Upper lobe of right lung (tissue), 1 donor: ENCODE data around the gene ZEB2. TPM values are rescaled to one million over a fixed set of nuclear protein-coding genes. Genes with fewer than 3 reads are reported as not detected.
A peak's percentile ranks its signal among the peaks of the same experiment; 100 is the strongest.

Source experiments
- ATAC-seq: fragments of 200-7000 bp; cut with Tn5 transposase; one replicate; pipeline ENCODE4 v1.9.1; 2020; ENCODE audit warnings: mild to moderate bottlenecking, moderate library complexity
- DNase-seq: peaks from one replicate; pipeline ENCODE4 v3.0.0-alpha.2; 2020
- H3K27ac ChIP-seq: fragments of 200-600 bp; one replicate; pipeline ENCODE4 v1.8.0; 2022
- H3K27me3 ChIP-seq: fragments of 200-600 bp; one replicate; pipeline ENCODE4 v1.8.0; 2022; ENCODE audit warnings: mild to moderate bottlenecking
- H3K36me3 ChIP-seq: fragments of 200-600 bp; one replicate; pipeline ENCODE4 v1.8.0; 2022
- H3K4me1 ChIP-seq: fragments of 200-600 bp; one replicate; pipeline ENCODE4 v1.8.0; 2022
- H3K4me3 ChIP-seq: fragments of 200-600 bp; one replicate; pipeline ENCODE4 v1.8.0; 2022; ENCODE audit warnings: mild to moderate bottlenecking
- H3K9me3 ChIP-seq: fragments of 200-600 bp; one replicate; pipeline ENCODE4 v1.8.0; 2022
- CTCF ChIP-seq: fragments of 200-600 bp; IDR thresholded peaks from one replicate; pipeline ENCODE4 v1.8.0; 2022; ENCODE audit warnings: antibody characterized with exemption
- intact Hi-C: fragments of 100-400 bp; cut with DNase I; formaldehyde crosslinking; loops from one replicate; pipeline ENCODE4 v1.11.0; 2022
- total RNA-seq: library from RNA; stranded (reverse); fragmentation: NEBNext Ultra II Directional; extraction: Animal tissue kit (Norgen Biotek cat#: 25700); gene quantifications from one replicate; pipeline ENCODE4 v1.2.1, GENCODE V29; 2021
- donor health status: DM: no; HTN: yes; CAD: no; lungs with severe emphysema.

ZEB2 gene
- total RNA-seq, 1 donor from 2014 or later = 178 TPM

- DNase-seq (no peak), ATAC-seq (no peak)
- Histone ChIP-seq H3K27ac (peak overlapping the region; percentile 97), H3K36me3 (no peaks in the 10 kb centered on the region), H3K9me3 (no peaks in the 10 kb centered on the region), H3K27me3 (no peaks in the 10 kb centered on the region), H3K4me3 (peak overlapping the region; percentile 63), H3K4me1 (peaks cover 36% of the 10 kb centered on the region)
- intact Hi-C loops = no loop called here
- TF ChIP-seq CTCF = no peak
Observed at GRCh38 chr2:144512470-144512869, 7.4 kb downstream of the ZEB2 start.

GRCh38 chr2:144511937-144512336 lies 8.0 kb downstream of the ZEB2 start:
- ATAC-seq = no peak
- peaks cover 41% of the 10 kb centered on the region for H3K4me1 ChIP-seq
- intact Hi-C loops = no loop called here
- TF ChIP-seq CTCF = peak; percentile 8
- no peaks in the 10 kb centered on the region for H3K27me3 ChIP-seq
- peak overlapping the region; percentile 63 for H3K4me3 ChIP-seq
- H3K9me3 ChIP-seq = no peaks in the 10 kb centered on the region
- DNase-seq = no peak
- no peaks in the 10 kb centered on the region for H3K36me3 ChIP-seq
- peak overlapping the region; percentile 97 for H3K27ac ChIP-seq

- peaks cover 46% of the 10 kb centered on the region for H3K4me1 ChIP-seq
- intact Hi-C loops = no loop called here
- ATAC-seq = no peak
Observed at GRCh38 chr2:144511226-144511810, 8.6 kb downstream of the ZEB2 start.

GRCh38 chr2:144510294-144510991 lies 9.5 kb downstream of the ZEB2 start:
- no peak for TF ChIP-seq CTCF
- DNase-seq (no peak), ATAC-seq (peak; percentile 44)
- H3K4me1 ChIP-seq = peaks cover 55% of the 10 kb centered on the region
- peak overlapping the region; percentile 97 for H3K27ac ChIP-seq
- H3K4me3 ChIP-seq = peak overlapping the region; percentile 63
- no peaks in the 10 kb centered on the region for H3K9me3 ChIP-seq
- intact Hi-C loops = no loop called here
- no peaks in the 10 kb centered on the region for H3K36me3 ChIP-seq
- H3K27me3 ChIP-seq = no peaks in the 10 kb centered on the region

More at GRCh38 chr2:144511226-144511810, 8.6 kb downstream of the ZEB2 start:
- Histone ChIP-seq H3K27me3 (no peaks in the 10 kb centered on the region), H3K36me3 (no peaks in the 10 kb centered on the region), H3K4me3 (peak overlapping the region; percentile 63), H3K27ac (peak overlapping the region; percentile 97), H3K9me3 (no peaks in the 10 kb centered on the region)
- no peak for DNase-seq
- no peak for TF ChIP-seq CTCF

- Histone ChIP-seq H3K9me3 (no peaks in the 10 kb centered on the region), H3K4me1 (peaks cover 61% of the 10 kb centered on the region), H3K36me3 (no peaks in the 10 kb centered on the region), H3K27me3 (no peaks in the 10 kb centered on the region), H3K4me3 (peak overlapping the region; percentile 63), H3K27ac (peak overlapping the region; percentile 97)
- TF ChIP-seq CTCF = no peak
- intact Hi-C loops = no loop called here
- ATAC-seq = no peak
- no peak for DNase-seq
Observed at GRCh38 chr2:144509879-144510221, 10.1 kb downstream of the ZEB2 start.
